Right ventricle myocardium inferior (tissue), 1 donor: ENCODE measurements around the gene POLR2M. TPM values are rescaled to one million over a fixed set of nuclear protein-coding genes. Genes with fewer than 3 reads are reported as not detected.

ENCODE experiments used
- ATAC-seq: fragments of 200-7000 bp; cut with Tn5 transposase; one replicate; pipeline ENCODE4 v1.9.1; 2020; ENCODE audit warnings: mild to moderate bottlenecking, moderate library complexity
- DNase-seq: peaks from one replicate; pipeline ENCODE4 v3.0.0; 2021; ENCODE audit errors: missing footprints
- intact Hi-C: fragments of 100-400 bp; cut with DNase I; formaldehyde crosslinking; loops from one replicate; pipeline ENCODE4 v1.11.0; 2022
- long read RNA-seq: library from polyadenylated mRNA; unstranded; transcript quantifications from one replicate; pipeline ENCODE4 v2.0.0, GENCODE V29; 2021
- total RNA-seq: library from RNA; stranded (reverse); fragmentation: NEBNext Ultra II Directional; extraction: Animal tissue kit (Norgen Biotek cat#: 25700); gene quantifications from one replicate; pipeline ENCODE4 v1.2.1, GENCODE V29; 2021
- donor health status: DM: no; HTN: yes; CAD: no; lungs with severe emphysema.

The POLR2M gene
- 42.6 TPM for total RNA-seq
- long read RNA-seq, full-length matches to known transcripts, result 24 of 35 reads
- long read RNA-seq, partial matches to known transcripts, result 4 of 35 reads
- long read RNA-seq, other reads (novel, unspliced or antisense), result 7 of 35 reads

DNA sequence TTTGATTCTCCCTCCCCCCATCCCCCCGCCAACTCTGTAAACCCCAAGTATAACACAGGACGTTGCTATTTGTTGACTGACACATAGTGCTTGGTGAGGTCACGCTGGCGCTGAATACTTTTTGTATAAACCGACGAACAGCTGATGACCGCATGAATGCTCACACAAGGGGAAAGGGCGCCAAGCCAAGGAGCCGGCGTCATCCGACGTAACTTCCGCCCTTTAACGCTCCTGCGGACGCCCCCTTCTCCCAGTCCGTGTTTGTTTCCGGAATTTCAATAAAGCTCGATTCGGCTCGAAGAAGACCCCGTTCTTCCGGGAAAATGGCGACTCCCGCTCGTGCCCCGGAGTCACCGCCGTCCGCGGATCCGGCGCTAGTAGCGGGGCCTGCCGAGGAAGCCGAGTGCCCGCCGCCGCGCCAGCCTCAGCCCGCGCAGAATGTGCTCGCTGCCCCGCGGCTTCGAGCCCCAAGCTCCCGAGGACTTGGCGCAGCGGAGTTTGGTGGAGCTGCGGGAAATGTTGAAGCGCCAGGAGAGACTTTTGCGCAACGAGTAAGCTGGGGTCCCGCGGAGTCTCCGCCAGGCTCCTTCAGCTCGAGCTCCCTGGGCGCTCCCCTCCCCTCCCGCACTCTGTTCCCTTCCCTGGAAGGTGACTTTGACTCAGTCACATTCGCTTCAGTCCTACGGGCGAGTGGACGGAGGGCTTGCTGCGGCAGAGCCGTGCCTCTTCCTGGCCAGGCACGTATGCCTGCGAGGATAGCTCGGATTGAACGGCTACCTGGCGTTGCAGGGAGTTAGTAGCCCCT, at the start of gene POLR2M:
Gene POLR2M, plus strand, starts transcription at position 310 of the 805 bp plus-strand sequence. Its CDS starts 129 bp downstream, at position 439.
- intact Hi-C loops, result loop anchor here (10.0 kb wide), 1 partner anchor 142 kb away; no protein-coding TSS in a partner anchor
- ATAC-seq (peak; percentile 94), DNase-seq (peak; percentile 96)

DNA sequence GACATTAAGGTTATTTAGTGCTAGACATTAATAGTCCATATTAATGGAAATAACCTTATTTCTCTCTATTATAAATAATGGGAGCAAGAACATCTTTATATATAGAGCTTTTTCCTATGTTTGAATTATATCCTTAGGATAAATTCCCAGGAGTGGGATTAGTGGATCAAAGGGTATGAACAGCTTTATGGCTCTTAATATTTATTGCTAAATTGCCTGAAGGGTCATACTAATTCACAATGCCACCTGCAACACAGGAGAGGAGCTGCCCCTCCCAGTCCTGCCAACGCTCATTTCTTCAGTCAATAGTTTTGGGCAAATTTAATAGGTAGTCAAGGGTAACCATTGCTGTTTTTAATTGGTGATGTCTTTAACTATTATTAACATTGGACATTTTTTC, 48.9 kb upstream of the POLR2M start:
- DNase-seq (no peak), ATAC-seq (no peak)
- intact Hi-C loops, result loop anchor here (2.0 kb wide), 1 partner anchor 97 kb away; no protein-coding TSS in a partner anchor

DNA sequence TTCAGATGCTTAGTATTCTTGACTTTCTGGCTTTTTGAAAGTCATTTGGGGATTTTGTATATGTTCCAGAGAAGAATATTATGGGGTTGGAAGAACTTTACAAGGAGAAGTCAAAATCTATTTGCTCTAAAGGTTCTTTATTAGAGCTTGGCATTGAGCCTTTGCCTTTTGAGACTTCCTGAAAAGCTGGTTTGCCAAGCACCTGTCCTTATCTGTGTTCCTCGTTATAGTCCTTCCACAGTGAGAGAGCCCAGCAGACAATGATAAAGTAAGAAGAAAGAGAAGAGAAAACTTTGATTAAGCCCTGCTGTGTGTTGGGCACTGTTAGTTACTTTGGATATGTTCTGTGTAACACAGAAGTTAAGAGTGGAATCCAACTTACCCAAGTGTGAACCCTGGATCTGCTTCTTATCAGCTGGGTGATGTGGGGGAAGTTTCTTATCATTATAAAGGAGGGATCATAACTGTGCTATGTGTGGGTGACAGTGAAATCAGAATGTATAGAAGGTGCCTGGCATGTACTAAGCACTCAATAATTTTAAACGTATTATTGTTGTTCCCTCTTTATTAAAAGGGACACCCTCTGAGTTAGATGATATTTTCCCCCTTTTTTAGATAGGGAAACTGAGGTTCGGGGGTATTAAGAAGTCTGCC, 44.3 kb upstream of the POLR2M start:
- DNase-seq (no peak), ATAC-seq (no peak)
- intact Hi-C loops, result loop anchor here (10.0 kb wide), 1 partner anchor 403 kb away; the partner anchor contains the start of gene ALDH1A2

DNA sequence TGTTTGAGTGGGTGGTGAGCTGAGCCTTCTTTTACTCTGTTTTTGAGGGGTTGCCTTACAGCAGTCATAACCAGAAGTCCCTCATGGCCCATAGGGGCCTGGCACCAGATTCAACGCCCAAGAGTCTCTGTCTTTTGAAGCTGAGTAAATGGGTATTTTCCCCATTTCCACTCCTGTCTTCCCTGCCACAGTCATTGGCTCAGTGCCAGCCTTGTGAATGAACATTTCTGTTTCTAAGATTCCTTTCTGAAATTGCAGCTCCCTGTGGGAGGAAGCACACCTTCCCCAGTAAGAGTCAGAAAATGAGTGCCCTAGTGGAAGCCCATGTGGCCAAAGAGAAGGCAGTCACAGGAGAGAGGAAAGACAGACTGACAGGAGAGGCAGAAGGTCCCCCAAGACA, 43.7 kb upstream of the POLR2M start:
- intact Hi-C loops, result loop anchor here (10.0 kb wide), 1 partner anchor 402 kb away; the partner anchor contains the start of gene ALDH1A2
- ATAC-seq, result no peak
- no peak for DNase-seq

DNA sequence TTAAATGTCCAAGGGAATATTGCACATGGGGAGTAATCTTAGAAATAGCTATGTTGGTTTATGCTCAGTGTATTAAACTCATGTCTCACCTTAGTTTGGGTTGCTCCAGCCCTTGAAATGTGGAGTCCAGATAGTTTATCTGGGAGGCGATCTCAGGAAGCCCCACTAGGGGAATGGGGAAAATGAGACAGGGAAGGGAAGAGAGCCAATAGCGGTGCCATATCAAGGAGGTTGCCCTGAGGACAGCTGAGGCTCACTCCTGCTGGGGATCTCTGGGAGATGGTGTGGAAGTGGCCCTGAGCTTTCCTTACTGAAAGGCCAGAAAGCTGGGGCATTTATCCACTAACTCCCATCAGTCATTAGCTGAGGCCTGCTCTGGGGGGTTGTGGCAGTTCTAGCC, 43.3 kb upstream of the POLR2M start:
- DNase-seq, result no peak
- intact Hi-C loops, result loop anchor here (10.0 kb wide), 1 partner anchor 402 kb away; the partner anchor contains the start of gene ALDH1A2
- no peak for ATAC-seq

DNA sequence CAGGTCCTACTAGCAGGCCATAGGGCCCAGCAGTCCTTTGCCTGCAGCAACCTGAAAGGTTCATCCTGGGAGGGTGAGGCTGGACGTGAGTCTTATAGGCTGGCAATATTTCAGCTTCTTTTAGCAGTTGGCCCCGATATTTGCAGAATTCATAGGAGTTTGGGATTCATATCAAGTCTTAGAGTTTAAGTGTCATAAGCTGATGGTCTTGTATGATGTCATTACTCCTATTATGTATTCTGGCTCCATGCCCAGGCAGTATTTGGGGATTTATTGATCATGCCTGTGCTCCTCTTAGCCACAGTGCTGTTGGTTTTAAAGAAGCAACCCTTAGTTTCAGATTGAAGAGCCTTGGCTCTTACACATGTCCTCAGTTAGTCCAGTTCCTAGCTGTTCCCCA, 41.3 kb upstream of the POLR2M start:
- intact Hi-C loops, result loop anchor here (5.0 to 10.0 kb wide), 2 partner anchors 37 to 400 kb away; partner anchors contain the start of gene ALDH1A2
- no peak for DNase-seq
- no peak for ATAC-seq

DNA sequence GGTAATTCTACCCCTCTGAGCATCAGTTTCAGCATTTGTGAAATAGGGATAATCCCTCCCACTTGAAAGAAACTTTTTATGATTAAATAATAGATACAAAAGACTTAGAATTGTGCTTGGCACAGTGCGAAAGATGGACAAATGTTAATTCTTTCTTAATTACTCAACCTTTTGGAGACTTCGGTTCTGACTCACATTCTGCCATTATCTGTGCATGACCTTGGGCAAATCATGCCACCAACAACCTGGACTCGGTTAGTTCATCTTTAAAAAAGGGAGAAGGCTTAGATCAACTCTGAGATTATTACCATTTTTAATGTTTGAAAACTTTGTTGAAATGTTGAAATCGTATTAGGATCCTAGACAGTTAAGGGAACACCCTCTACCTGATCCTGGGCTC, 40.6 kb upstream of the POLR2M start:
- intact Hi-C loops, result loop anchor here (5.0 to 10.0 kb wide), 2 partner anchors 36 to 399 kb away; partner anchors contain the start of gene ALDH1A2
- ATAC-seq (no peak), DNase-seq (no peak)

DNA sequence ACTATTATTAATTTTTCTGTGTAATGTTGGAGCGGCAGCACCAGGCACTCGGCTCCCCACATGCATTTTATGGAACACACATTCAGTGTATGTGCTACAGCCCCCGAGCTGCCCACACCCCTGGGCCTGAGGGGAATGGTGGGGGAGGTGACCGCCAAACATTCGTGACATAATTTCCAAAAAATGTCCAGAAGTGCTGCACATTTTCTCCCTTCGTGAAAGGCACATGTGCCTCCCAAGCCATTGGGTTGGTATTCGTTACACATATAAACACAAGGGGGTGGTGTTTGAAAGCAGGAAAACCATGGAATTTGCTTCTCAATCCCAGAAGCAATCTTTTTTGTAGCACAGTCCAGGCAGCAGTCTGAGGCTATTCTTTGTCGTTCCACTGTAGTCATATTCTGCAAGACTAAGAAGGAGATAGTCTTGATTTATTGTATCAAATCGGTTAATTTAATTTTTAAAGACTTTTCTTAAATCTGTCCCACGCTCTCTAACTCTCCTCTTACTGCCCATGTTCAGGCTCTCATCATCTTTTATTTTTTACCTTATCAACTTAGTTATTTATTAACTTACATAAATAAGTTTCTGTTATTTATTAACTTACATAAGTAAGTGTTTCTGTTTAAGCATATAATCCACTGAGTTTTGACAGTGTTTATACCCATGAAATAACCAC, 39.2 kb upstream of the POLR2M start:
- intact Hi-C loops, result loop anchor here (5.0 to 10.0 kb wide), 2 partner anchors 35 to 397 kb away; partner anchors contain the start of gene ALDH1A2
- ATAC-seq, result peak; percentile 73
- no peak for DNase-seq

DNA sequence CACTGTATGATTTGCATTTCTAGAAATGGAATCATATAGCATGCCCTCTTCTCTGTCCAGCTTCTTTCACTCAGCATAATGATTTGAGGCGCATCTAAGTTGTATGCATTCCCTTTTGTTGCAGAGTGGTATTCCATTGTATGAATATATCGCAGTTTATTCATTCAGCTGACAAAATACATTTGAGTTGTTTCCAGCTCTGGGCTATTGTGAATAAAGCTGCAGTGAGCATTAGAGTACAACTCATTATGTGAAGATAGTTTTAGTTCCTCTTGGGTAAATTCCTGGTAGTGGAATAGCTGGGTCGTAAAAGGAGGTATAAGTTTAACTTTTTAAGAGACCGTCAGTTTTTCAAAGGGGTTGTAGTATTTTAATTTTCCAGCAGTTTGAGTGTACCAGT, 38.5 kb upstream of the POLR2M start:
- intact Hi-C loops, result loop anchor here (5.0 to 10.0 kb wide), 2 partner anchors 34 to 397 kb away; partner anchors contain the start of gene ALDH1A2
- DNase-seq (no peak), ATAC-seq (no peak)

DNA sequence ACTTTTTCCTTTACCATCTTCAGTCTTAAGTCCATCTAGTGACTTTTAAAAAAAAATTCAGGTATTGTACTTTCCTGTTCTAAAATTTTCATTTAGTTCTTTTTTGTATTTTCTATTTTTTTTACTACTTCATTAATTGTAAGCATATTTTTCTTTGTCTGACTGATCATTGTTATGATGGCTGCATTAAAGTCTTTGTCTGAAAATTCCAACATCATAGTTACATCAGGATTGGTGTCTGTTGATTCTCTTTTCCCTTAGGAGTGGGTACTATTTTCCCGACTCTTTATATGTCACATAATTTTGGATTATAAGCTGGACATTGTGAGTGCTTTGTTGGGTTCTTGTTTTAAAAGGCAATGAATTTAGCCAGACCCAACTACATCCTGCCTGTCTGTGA, 34.9 kb upstream of the POLR2M start:
- ATAC-seq (no peak), DNase-seq (no peak)
- intact Hi-C loops, result no loop called here

DNA sequence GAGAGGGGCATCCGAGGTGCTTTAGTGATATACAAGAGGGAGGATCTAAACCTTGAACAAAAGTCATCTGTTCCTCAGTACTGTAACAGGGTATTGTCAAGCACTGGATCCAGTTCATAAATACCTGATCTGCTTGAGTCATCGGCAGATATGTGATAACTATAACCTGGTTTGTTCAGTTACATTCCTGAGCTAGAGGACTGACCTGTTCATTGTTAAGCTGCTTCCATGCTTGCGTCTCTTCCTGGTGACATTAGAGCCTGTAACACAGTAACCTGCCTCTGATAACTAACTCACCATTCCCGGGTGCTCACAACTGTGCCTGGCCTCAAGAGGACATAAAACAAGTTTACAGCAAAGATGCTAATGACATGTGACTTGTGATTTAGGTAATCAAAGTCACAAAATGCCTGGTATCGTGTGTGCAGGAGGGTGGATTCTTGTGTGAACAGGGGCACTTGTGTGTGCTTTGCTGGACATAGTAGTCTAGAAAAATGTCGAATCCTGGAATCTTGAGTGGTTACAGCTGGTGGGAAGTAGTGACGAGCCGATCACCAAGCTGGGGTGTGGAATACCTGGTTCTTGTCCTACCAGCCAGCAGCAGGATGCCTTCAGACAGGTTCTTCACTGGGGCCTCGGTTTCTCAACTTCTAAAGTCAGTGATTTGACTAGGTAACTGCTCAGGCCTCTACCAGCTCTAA, 30.9 kb upstream of the POLR2M start:
- intact Hi-C loops, result no loop called here
- ATAC-seq (no peak), DNase-seq (no peak)

DNA sequence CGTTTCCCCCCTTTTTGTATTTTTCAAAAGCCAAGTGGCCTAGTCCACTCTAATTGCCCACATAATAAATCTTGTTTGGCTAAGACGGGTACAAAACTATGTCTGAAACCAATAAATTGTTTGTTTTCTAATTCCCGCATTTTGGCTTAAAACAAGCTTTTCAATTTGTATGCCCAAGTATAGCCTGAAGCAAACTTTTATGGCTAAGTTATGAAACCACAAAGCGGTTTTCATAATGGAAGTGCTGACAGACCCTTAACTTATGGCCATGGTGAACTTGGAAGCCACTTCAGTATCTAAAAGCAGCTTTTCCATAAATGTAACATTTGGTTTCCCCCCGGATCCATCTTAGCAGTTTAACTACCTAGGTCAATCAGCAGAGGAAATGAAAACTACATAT, 29.9 kb upstream of the POLR2M start:
- intact Hi-C loops, result no loop called here
- no peak for ATAC-seq
- DNase-seq, result no peak

DNA sequence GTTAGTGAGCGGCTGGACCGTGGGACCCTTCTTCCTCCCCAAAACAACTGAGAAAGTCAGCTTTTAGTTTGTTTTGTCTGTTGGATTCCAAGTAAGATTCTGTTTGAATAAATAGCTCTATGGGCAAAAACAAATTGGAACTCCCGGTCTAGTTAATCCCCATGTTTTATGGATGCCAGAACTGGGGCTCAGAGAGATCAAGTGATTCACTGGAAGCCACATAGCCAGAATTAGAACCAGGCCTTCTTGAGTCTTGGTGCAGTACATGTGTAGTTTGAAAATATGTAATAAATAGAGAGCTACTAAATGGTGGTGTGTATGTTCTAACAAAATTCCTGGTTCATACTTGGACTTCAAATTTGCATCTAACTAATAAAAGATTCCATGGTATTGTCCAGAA, 29.3 kb upstream of the POLR2M start:
- intact Hi-C loops, result no loop called here
- no peak for DNase-seq
- ATAC-seq, result no peak

DNA sequence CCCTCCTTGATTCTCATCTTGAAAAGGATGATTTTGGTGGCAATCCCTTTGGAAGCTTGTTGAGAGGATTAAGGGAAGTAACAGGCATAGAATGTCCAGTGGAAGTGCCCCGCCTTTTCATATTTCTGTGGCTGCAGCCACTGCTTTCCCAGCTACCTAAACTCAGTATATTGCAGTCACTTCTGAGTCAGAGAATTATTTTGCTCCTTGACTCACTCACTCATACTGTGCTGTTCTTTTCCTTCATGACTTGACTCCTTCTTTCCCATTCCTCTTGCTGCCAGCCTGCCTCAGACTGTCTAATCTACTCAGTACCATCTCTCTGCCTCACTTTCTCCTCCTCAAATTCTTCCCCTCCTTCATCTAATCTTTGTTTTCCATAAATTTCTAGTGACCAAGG, 26.5 kb upstream of the POLR2M start:
- ATAC-seq (no peak), DNase-seq (no peak)
- intact Hi-C loops, result no loop called here

DNA sequence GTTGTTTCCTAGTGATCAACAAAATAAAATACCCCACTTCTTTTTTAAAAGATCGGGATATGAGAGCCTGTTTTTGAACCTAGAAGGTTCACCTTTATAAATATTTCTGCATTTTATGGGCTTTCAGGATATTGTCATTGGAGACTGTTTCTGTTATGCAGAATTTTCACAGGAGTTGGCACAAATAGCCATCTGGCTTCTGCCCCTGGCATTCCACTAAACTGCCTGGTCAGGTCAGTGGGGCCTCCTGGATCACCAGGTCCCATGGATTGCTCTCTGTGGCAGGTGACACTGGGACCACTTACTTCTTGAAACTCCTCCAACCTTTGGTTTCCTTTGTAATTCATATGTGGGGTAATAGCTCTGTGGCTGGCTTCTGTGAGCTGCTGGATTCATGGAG, 25.5 kb upstream of the POLR2M start:
- no peak for DNase-seq
- intact Hi-C loops, result no loop called here
- peak; percentile 35 for ATAC-seq

DNA sequence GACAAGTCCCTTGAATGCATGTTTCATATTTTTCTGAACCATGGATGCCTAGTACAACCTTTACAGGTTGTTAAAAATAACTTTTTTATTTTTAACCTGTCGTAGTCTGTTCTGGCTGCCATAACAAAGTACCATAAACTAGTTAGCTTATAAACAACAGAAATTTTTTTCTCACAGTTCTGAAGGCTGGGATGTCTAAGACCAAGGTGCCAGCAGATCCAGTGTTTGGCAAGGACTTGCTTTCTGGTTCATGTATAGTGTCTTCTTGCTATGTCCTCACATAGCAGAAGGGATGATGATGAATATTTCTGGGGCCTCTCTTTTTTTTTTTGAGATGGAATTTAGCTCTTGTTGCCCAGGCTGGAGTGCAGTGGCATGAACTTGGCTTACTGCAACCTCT, 23.0 kb upstream of the POLR2M start:
- DNase-seq (no peak), ATAC-seq (peak; percentile 10)
- intact Hi-C loops, result no loop called here

DNA sequence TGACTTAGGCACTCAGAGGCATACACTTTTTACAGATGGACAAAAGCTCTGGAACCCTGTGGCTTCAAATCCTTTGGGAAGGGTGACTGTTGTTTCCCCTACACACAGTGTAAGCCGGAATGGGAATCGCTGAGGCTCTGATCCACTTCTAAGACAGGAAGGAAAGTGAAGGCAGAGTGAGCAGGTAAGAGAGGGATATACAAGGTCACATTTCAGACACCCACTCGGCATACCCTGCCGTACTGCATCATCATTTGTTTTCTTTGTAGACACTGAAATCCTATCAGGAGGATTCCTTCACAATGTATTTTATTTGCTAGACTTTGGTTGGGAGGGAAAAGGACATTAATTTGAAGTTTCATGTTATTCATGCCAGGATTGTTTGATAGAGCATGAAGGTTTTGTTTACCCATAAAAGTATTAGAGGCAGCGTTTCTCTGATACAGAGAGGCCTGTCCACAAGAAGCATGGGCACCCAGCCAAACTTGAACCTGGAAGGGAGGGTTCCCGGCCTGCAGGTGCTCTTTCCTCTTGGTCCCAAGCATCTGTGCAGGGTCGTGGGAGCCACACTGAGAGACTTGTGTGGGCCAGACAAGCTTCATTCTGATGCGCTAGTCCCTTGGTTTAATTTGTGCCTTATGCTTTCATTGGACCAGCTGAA, 21.9 kb upstream of the POLR2M start:
- no peak for DNase-seq
- no peak for ATAC-seq

More for the DNA sequence above, 21.9 kb upstream of the POLR2M start:
- intact Hi-C loops, result no loop called here
